ENCODE data around the gene GZMA.
"Not testable (repeated sequence)": the region's sequence is repeated elsewhere in the genome, so short reads cannot be mapped to it uniquely, and the experiment has no call there.

- TF ChIP-seq CTCF, POLR2A (IDR thresholded peaks at IDR 0.05): not testable (repeated sequence)
Measured at GRCh38 chr5:55101148-55101547, 1.3 kb upstream of the GZMA start.
